PC-3 (cell line): ENCODE results near the gene SMARCAL1.

Experiments used
- CTCF ChIP-seq: fragments of 300-600 bp; sonication (generic); conservative IDR thresholded peaks from 2 replicates; pipeline ENCODE4 v1.5.1; 2017; ENCODE audit warnings: antibody characterized with exemption, low read depth, mild to moderate bottlenecking, low read length
- EZH2 ChIP-seq: fragments of 300-600 bp; sonication (generic); IDR thresholded peaks from one replicate; pipeline ENCODE4 v1.6.1; 2017; ENCODE audit warnings: antibody characterized with exemption, mild to moderate bottlenecking, low read length; ENCODE audit not compliant: unreplicated experiment

GRCh38 chr2:216464104-216464720 lies 51.9 kb downstream of the SMARCAL1 start:
- TF ChIP-seq CTCF (no peak), EZH2 (no peak)
